Central memory CD4-positive, alpha-beta T cell (primary cell): ENCODE measurements around the gene HPD.

Experiments
- DNase-seq: peaks from one replicate; pipeline ENCODE4 v3.0.0; 2022

HPD gene

DNA sequence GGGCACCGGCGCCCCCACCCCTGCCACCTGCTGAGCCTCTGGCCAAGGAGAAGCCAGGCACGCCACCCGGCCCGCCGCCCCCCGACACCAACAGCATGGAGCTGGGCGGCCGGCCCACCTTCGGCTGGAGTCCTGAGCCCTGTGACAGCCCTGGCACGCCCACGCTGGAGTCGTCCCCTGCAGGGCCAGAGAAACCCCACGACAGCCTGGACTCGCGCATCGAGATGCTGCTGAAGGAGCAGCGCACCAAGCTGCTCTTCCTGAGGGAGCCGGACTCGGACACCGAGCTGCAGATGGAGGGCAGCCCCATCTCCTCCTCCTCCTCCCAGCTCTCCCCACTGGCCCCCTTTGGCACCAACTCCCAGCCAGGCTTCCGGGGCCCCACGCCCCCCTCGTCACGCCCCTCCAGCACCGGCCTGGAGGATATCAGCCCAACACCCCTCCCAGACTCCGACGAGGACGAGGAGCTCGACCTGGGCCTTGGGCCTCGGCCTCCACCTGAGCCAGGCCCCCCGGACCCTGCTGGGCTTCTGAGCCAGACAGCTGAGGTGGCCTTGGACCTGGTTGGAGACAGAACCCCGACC lies 48.3 kb downstream of the HPD start:
- no peak for DNase-seq

GRCh38 chr12:121809712-121810116 lies 48.9 kb downstream of the HPD start:
- DNase-seq = no peak

DNA sequence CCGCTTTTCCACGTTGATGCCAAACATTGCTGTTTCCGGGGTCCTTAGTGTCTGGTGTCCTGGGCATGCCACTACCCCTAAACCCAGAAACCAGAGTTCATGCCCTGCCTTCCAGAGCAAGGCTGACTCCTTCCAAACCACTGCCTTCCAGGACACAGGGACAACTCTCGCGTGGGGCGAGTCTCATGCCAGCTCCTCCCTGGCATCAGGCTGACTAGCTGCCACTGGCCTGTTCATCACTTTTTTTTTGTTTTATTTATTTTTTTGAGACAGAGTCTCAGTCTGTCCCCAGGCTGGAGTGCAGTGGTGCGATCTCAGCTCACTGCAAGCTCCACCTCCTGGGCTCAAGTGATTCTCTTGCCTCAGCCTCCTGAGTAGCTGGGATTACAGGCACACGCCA lies 50.0 kb downstream of the HPD start:
- no peak for DNase-seq

- no peak for DNase-seq
Observed at GRCh38 chr12:121807642-121808347, 50.9 kb downstream of the HPD start.

GRCh38 chr12:121806546-121807423 lies 51.9 kb downstream of the HPD start:
- DNase-seq = no peak

GRCh38 chr12:121806009-121806545 lies 52.6 kb downstream of the HPD start:
- DNase-seq = peak; percentile 38

DNA sequence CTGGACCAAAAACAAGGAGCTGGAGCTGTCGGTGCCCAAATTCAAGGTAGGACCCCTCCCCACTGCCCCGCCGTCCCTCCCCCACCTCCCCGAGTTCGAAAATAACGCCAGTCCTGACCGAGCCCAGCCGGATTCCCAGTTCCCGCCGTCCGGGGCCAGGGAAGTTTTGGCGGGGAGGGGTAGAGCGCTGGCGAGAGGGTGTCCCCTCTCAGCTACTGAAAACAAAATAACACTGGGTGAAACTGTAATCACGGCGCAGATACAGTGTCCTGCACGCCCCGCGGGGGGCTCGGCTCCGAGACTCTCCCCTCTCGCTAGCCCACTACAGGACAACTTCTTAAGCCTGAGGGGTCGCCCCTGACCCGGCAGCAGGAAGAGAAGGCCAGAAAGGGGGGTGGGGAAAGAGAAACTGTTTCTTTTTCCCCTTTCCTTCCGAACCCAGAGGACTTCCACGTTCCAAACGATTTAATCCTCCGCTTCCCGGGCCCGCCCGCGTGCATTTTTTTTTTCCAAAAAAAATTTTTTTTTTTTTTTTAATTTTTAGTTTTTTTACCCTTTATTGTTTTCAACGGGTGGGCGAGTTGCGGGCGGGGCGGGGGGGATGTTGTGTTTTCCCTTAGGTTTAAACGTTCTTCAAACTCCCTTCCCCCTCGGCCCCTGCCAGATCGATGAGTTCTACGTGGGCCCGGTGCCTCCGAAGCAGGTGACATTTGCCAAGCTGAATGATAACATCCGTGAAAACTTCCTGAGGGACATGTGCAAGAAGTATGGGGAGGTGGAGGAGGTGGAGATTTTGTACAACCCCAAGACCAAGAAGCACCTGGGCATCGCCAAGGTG lies 53.3 kb downstream of the HPD start:
- no peak for DNase-seq

DNA sequence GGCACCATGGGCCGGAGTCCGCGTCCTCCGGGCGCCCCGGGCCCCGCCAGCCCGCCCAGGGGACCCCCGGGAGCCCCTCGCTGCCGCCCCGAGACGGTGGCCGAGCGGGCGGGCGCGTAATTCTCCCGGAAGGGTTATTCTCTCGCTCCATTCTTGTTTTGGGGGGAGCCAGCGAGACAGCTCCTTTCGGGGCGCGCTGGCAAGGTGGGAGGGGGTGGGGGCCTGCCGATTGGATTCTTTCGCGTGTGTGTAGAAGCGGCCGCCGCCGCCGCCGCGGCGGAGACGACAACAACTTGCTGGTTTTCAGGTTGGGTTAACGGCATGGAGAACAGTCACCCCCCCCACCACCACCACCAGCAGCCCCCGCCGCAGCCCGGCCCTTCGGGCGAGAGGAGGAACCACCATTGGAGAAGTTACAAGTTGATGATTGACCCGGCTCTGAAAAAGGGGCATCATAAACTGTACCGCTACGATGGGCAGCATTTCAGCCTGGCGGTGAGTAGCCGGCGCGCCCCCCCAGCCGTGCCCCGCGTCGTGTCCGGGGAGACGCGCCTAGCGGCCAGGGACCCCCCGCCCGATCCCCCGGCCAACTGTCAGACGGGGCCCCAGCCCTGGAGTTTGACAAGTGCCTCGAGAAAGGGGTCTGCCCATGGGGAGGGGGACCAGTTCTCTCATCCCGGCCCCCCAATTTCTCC lies 54.1 kb downstream of the HPD start:
- DNase-seq = peak; percentile 57

- peak; percentile 43 for DNase-seq
Observed at GRCh38 chr12:121803861-121804416, 54.7 kb downstream of the HPD start, which contains the start of gene SETD1B. Gene SETD1B (plus strand): TSS chr12:121804009. CDS start chr12:121804738, 729 bp downstream.

- DNase-seq = peak; percentile 90
Observed at GRCh38 chr12:121802843-121803698, 55.6 kb downstream of the HPD start.

DNA sequence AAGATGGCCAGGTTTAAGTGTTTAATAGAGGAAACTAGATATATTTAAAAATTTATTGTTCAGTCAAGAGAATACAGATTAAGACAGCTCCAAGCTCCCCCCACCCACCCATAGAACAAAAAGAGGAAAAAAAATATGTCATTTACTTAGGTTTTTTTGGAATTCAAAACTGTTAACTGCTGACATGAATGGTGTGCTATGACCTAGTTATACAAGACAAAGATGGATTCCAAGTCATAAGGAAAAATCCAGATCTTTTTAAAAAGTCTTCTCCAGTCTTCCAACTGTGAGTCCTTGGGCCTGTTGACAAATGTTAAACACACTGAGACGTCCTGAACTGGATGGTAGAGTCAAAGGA lies 56.2 kb downstream of the HPD start:
- no peak for DNase-seq

DNA sequence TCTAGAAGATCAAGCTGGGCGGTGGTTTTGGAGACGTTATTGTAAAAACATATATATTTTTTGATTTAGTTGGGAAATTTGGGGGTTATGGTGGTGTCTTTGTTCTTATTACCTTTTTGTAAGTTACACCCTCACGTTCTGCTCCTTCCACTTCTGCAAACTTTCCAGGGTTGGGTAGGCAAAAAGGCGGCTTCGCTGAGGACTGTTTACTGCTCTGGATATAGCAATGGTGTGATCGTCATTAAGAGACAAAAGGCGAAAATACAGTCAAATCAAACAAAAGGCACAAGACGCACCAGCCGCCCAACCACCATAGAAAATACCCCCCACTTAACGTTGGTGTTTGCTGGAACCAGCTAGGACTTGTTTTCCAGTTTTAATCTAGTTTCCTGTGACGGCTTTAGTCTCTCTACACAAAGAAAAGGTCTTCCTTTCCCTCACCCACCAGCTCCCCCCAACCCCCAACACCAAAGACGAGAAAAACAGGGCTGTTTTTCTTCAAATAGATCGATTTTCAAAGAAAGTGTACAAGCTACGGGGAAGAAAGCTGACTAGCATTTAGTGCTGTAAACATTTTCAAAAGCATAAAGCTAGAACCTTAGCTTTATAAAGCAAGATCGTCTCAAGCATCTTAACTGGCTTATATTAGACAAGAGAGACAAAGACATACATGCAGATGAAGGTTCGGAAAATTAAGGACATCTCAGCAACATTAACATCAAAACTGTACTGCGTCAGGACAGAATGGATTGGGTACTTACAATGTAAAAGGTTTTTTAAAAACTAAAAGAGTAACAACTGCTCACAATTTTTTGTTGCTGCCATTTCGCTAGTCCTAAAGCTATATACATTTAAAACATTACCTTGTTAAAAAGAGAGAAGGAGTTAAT lies 56.8 kb downstream of the HPD start:
- peak; percentile 71 for DNase-seq

DNA sequence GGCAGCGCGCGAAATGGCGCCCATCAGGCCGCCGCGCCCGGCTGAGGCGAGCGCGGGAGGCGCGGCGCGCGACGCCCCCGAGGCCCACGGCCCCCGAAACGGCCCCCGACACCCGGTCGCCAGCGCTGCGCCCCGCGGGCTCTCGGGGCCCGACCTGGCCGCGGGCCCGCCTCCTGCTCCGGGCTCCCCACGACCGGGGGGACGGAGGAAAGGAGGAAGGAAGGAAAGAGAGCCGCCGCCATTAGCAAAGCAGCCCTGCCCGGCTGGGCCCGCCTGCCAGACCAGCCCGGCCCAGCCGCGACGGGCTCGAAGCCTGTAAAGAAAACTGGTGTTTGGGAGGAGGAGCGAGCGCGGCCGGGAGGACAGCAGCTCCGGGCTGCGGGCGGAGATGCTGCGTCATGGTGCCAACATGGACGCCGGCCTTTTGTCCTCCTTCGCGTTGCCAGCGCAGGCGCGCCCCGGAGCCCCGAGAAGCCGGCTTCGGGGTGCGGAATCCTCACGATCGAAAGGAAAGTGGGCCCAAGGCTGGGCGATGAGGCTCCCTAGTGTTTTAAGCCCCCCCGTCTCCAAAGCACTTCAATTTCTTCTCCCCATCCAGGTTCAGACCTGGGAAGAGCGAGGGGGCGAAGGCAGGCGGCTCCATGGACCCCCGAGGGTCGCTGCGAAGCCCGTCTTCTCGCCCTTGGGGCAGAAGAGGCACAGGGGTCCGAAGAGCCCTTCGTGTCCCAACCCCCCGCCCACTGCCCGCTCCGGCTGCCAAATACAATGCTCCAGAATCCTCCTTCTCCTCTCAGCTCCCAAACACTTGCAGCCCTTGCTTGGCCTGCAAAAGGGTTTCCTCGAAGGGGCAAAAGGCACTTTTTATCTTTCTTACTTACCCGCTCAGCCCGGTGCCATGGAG lies 57.7 kb downstream of the HPD start:
- DNase-seq = peak; percentile 69

DNA sequence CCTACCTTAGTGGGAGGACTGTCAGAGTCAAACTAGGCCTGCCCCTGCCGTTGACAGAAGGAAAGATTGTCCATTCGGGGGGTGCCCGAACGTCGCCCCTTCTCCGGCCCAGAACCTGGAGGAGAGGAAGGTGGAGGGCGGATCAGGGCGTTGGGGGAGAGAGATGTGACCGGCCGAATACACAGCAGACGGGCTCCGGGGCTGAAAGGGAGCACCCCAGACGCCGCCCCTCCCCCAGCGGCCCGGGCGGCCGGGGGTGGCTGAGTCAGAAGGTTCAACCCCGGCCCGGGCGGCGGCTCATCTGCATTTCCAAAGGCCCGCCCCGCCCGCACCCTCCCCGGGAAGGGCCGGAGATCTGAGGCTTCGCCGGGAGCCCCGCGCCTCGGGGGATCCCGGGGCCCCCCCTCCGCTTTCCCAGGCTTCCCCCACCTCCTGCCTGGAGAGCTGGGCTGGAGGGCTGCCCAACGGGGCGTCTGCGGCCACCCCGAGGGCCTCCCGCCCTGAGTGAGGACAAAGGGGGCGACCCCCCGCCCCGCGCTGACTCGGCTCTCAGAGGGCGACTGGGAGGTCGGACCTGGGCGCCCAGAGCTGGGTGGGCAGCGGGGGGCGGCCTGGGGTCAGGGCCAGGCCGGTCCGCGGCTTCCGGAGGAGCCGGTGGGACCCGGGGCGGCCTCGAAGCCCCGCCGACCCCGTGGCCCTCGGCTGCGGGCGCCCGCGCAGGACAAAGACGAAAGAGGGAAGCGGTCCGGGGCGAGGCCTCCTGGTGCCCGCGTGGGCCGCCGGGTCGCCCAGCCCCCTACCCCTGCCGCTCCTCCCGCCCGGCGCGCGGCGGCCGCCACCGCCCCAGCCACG lies 58.6 kb downstream of the HPD start:
- peak; percentile 56 for DNase-seq

DNA sequence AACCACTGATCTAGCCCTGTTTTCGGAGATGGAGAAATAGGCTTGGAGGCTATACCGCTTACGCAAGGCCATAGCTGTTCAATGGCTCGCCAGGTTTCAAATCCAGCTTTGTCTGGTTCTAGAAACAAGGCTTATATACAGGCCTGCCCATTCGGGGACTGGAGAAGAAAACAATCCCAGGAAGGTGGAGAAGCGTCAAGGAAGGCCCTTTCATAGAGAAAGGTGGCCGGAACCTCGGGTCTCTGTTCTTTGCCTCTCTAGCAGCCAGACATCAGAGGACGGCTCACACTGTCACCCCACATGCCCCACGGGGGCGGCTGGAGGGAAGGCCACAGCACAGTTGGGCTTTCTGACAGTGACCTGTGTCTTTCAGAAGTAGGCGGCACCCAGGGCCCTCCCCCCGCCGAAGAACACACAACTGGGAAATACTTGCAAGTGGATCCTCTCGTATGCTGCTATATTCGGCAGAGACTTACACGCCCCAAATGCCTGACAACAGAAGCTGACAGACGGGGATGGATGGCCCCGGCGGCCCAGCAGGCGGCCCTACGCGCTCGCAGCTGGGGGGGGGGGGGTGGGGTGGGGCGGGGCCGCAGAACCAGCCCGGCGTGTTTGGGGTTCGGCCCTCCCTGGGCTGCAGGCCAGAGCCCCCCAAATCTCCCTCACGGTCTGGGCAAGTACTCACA lies 59.4 kb downstream of the HPD start:
- peak; percentile 69 for DNase-seq

GRCh38 chr12:121798787-121799155 lies 59.9 kb downstream of the HPD start:
- DNase-seq = no peak
